Trophoblast cell (in vitro differentiated cells and primary cell): Measurements from ENCODE around the gene TRIM14.

Source experiments
- DNase-seq, 2 donors: peaks; one replicate each; pipeline ENCODE4 v3.0.0-alpha.2; 2016
- H2AFZ ChIP-seq: 2 replicates; pipeline ENCODE4 v1.6.1; 2013; ENCODE audit warnings: low read length, moderate library complexity, mild to moderate bottlenecking; ENCODE audit not compliant: insufficient read depth, poor library complexity
- H2AK5ac ChIP-seq: 2 replicates; pipeline ENCODE4 v1.6.1; 2013; ENCODE audit warnings: mild to moderate bottlenecking, low read length
- H2BK120ac ChIP-seq: 2 replicates; pipeline ENCODE4 v1.6.1; 2013; ENCODE audit warnings: low read length, mild to moderate bottlenecking, moderate library complexity; ENCODE audit not compliant: insufficient read depth, poor library complexity
- H2BK12ac ChIP-seq: 2 replicates; pipeline ENCODE4 v1.6.1; 2013; ENCODE audit warnings: mild to moderate bottlenecking, low read length, moderate library complexity
- H2BK5ac ChIP-seq: 2 replicates; pipeline ENCODE4 v1.6.1; 2013; ENCODE audit warnings: low read length, low read depth, moderate library complexity, mild to moderate bottlenecking; ENCODE audit not compliant: poor library complexity
- H3K14ac ChIP-seq: 2 replicates; pipeline ENCODE4 v1.6.1; 2013; ENCODE audit warnings: mild to moderate bottlenecking, low read length
- H3K18ac ChIP-seq: 2 replicates; pipeline ENCODE4 v1.6.1; 2013; ENCODE audit warnings: mild to moderate bottlenecking, low read length
- H3K23ac ChIP-seq: 2 replicates; pipeline ENCODE4 v1.6.1; 2013; ENCODE audit warnings: low read length
- H3K27ac ChIP-seq: 2 replicates; pipeline ENCODE4 v1.5.1; 2013; ENCODE audit warnings: low read depth, mild to moderate bottlenecking, inconsistent platforms, low read length, moderate library complexity
- H3K27me3 ChIP-seq: 2 replicates; pipeline ENCODE4 v1.6.1; 2013; ENCODE audit warnings: inconsistent platforms, mild to moderate bottlenecking, low read length, moderate library complexity; ENCODE audit not compliant: insufficient read depth
- H3K36me3 ChIP-seq, 2 experiments: 1 replicate in 1 of 2; 2 replicates in 1 of 2; pipeline ENCODE4 v1.6.1; 2013; ENCODE audit warnings: low read length in 2 of 2, mild to moderate bottlenecking in 2 of 2, moderate library complexity in 1 of 2; ENCODE audit not compliant: insufficient read depth in 2 of 2, control insufficient read depth in 1 of 2
- H3K4ac ChIP-seq: 2 replicates; pipeline ENCODE4 v1.6.1; 2013; ENCODE audit warnings: low read depth, mild to moderate bottlenecking, low read length, moderate library complexity
- H3K4me1 ChIP-seq, 2 experiments: 1 replicate in 1 of 2; 2 replicates in 1 of 2; pipeline ENCODE4 v1.6.1; 2013; ENCODE audit warnings: low read length in 2 of 2, mild to moderate bottlenecking in 2 of 2, moderate library complexity in 1 of 2; ENCODE audit not compliant: insufficient read depth in 2 of 2, control insufficient read depth in 1 of 2
- H3K4me2 ChIP-seq: 2 replicates; pipeline ENCODE4 v1.6.1; 2013; ENCODE audit warnings: inconsistent platforms, mild to moderate bottlenecking, low read length, moderate library complexity
- H3K4me3 ChIP-seq: 2 replicates; pipeline ENCODE4 v1.5.1; 2013; ENCODE audit warnings: mild to moderate bottlenecking, low read depth, low read length, inconsistent platforms
- H3K79me1 ChIP-seq: one replicate; pipeline ENCODE4 v1.6.1; 2013; ENCODE audit warnings: low read length
- H3K79me2 ChIP-seq: 2 replicates; pipeline ENCODE4 v1.6.1; 2013; ENCODE audit warnings: low read length, mild to moderate bottlenecking; ENCODE audit not compliant: control insufficient read depth, insufficient read depth, poor library complexity
- H3K9ac ChIP-seq: 2 replicates; pipeline ENCODE4 v1.6.1; 2013; ENCODE audit warnings: mild to moderate bottlenecking, low read length
- H3K9me3 ChIP-seq: 2 replicates; pipeline ENCODE4 v1.6.1; 2013; ENCODE audit warnings: low read depth, mild to moderate bottlenecking, control low read depth, inconsistent platforms, low read length; ENCODE audit not compliant: insufficient read depth
- H4K12ac ChIP-seq: 2 replicates; pipeline ENCODE4 v1.6.1; 2013; ENCODE audit warnings: low read depth, mild to moderate bottlenecking, low read length, moderate library complexity
- H4K8ac ChIP-seq: 2 replicates; pipeline ENCODE4 v1.6.1; 2013; ENCODE audit warnings: low read depth, mild to moderate bottlenecking, low read length, moderate library complexity
- H4K91ac ChIP-seq: one replicate; pipeline ENCODE4 v1.6.1; 2013; ENCODE audit warnings: low read depth, mild to moderate bottlenecking, low read length, moderate library complexity
- WGBS: extraction: QIAGEN DNeasy Blood & Tissue Kit; methylation state at CpG from one replicate; pipeline ENCODE4 v1.1.7; 2013; ENCODE audit warnings: missing lambda C conversion rate; ENCODE audit not compliant: insufficient read length, insufficient coverage; ENCODE audit errors: extremely low coverage; 5-methylcytosine and 5-hydroxymethylcytosine counted together

TRIM14 gene

GRCh38 chr9:98038958-98039357, 80.1 kb downstream of the TRIM14 start:
- no peak overlapping the region for H2BK120ac ChIP-seq
- peaks cover 0 to 1% of the 10 kb centered on the region in 2 experiments for H3K4me1 ChIP-seq
- H3K79me1 ChIP-seq, result no peaks in the 10 kb centered on the region
- no peak overlapping the region for H2AK5ac ChIP-seq
- H4K91ac ChIP-seq, result no peak overlapping the region
- H2BK5ac ChIP-seq, result no peak overlapping the region
- no peak overlapping the region for H2BK12ac ChIP-seq
- H3K27me3 ChIP-seq, result no peaks in the 10 kb centered on the region
- H3K18ac ChIP-seq, result no peak overlapping the region
- H3K9me3 ChIP-seq, result peaks cover 2% of the 10 kb centered on the region
- no peak overlapping the region for H3K4me2 ChIP-seq
- no peak overlapping the region for H2AFZ ChIP-seq
- no peak overlapping the region for H3K27ac ChIP-seq
- no peak overlapping the region for H4K8ac ChIP-seq
- H3K4me3 ChIP-seq, result no peak overlapping the region
- no peak overlapping the region for H3K23ac ChIP-seq
- peaks cover 0 to under 1% of the 10 kb centered on the region in 2 experiments for H3K36me3 ChIP-seq
- H4K12ac ChIP-seq, result no peak overlapping the region
- no peak overlapping the region for H3K14ac ChIP-seq
- no peak for DNase-seq
- H3K4ac ChIP-seq, result no peak overlapping the region
- H3K79me2 ChIP-seq, result no peaks in the 10 kb centered on the region
- WGBS, result no CpG with 5 or more reads among the region's 8 CpGs
- no peak overlapping the region for H3K9ac ChIP-seq

GRCh38 chr9:98037357-98037756, 81.7 kb downstream of the TRIM14 start:
- no peaks in the 10 kb centered on the region for H3K79me2 ChIP-seq
- H3K18ac ChIP-seq, result no peak overlapping the region
- H3K4me1 ChIP-seq, result peaks cover 0 to 1% of the 10 kb centered on the region in 2 experiments

GRCh38 chr9:98034593-98035546, 84.2 kb downstream of the TRIM14 start:
- Histone ChIP-seq H2BK5ac (no peak overlapping the region), H3K79me1 (no peaks in the 10 kb centered on the region), H3K4me1 (peaks cover 0 to 1% of the 10 kb centered on the region in 2 experiments), H3K4me2 (peak overlapping the region; percentile 36), H2AFZ (no peak overlapping the region), H3K4ac (no peak overlapping the region), H3K4me3 (no peak overlapping the region), H3K9ac (no peak overlapping the region), H4K8ac (no peak overlapping the region), H3K23ac (no peak overlapping the region), H3K79me2 (no peaks in the 10 kb centered on the region), H3K9me3 (peaks cover 2% of the 10 kb centered on the region), H2BK12ac (no peak overlapping the region), H3K27ac (no peak overlapping the region), H3K27me3 (no peaks in the 10 kb centered on the region), H2BK120ac (no peak overlapping the region), H2AK5ac (no peak overlapping the region), H4K12ac (no peak overlapping the region), H3K14ac (no peak overlapping the region), H3K18ac (no peak overlapping the region), H3K36me3 (no peaks in the 10 kb centered on the region), H4K91ac (no peak overlapping the region)
- peak; percentile 73 to 94 for DNase-seq
- WGBS, result no CpG with 5 or more reads among the region's 20 CpGs

More at GRCh38 chr9:98037357-98037756, 81.7 kb downstream of the TRIM14 start:
- no peak for DNase-seq
- Histone ChIP-seq H3K27me3 (no peaks in the 10 kb centered on the region), H3K9ac (no peak overlapping the region), H2BK12ac (no peak overlapping the region), H2AFZ (no peak overlapping the region), H3K9me3 (peaks cover 2% of the 10 kb centered on the region), H3K36me3 (no peaks in the 10 kb centered on the region), H3K4me2 (no peak overlapping the region), H3K14ac (no peak overlapping the region), H3K4ac (no peak overlapping the region), H3K27ac (no peak overlapping the region), H2BK120ac (no peak overlapping the region), H3K79me1 (no peaks in the 10 kb centered on the region), H4K12ac (no peak overlapping the region), H4K91ac (no peak overlapping the region), H4K8ac (no peak overlapping the region), H2BK5ac (no peak overlapping the region), H3K4me3 (no peak overlapping the region), H3K23ac (no peak overlapping the region), H2AK5ac (no peak overlapping the region)

- Histone ChIP-seq H4K8ac (no peak overlapping the region), H3K36me3 (no peaks in the 10 kb centered on the region), H4K91ac (no peak overlapping the region), H3K79me1 (no peaks in the 10 kb centered on the region), H3K9me3 (peaks cover 2% of the 10 kb centered on the region), H2AK5ac (no peak overlapping the region), H2BK120ac (no peak overlapping the region), H2BK5ac (no peak overlapping the region), H3K18ac (no peak overlapping the region), H3K79me2 (no peaks in the 10 kb centered on the region), H3K9ac (no peak overlapping the region), H3K14ac (no peak overlapping the region), H3K4me2 (no peak overlapping the region), H3K4me1 (peaks cover 0 to 1% of the 10 kb centered on the region in 2 experiments), H3K4me3 (no peak overlapping the region), H2AFZ (no peak overlapping the region), H2BK12ac (no peak overlapping the region), H4K12ac (no peak overlapping the region), H3K27ac (no peak overlapping the region), H3K23ac (no peak overlapping the region), H3K27me3 (no peaks in the 10 kb centered on the region), H3K4ac (no peak overlapping the region)
- no CpG with 5 or more reads among the region's 1 CpG for WGBS
- no peak for DNase-seq
These were observed 87.1 kb downstream of the TRIM14 start for GRCh38 chr9:98031935-98032334.
